ENCODE data around the gene C2orf80.
"Not testable (repeated sequence)": the region's sequence is repeated elsewhere in the genome, so short reads cannot be mapped to it uniquely, and the experiment has no call there.

C2orf80 gene

DNA sequence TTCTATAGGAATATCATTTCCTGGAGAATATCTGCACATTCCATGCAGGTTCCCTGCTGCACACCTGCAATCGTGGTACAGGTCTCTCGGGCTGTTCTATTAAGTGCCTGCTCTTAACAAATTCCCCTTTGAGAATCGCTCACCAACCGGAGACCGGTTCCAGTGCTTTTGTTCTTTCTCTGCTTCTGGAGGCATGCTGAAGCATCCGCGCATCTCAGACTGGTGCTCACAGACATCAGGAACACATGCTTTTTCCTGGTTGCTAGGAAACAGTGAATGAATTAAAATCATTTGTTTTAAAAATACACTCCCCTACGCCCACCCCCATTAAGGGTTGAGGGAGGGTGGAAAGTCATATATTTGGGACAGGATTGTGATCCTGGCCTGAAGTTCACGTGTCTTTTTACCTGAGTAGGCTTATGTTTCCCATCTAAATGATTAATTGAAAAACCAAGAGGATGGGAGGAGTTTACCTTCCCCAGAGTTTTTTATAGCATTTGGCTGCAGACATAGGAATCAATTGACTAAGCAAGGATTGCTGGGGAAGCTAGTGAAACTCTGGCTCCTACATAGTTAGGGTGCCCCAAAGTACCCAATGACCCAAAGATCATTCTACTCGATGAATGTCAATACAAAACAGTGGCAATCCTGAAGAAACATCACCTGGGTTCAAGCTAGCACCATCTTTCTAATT, at the start of gene C2orf80:
Gene C2orf80 (minus strand): TSS at position 221 of the 694 bp plus-strand sequence. CDS start 3,044 bp downstream, outside the sequence.
- no peak for DNase-seq

- DNase-seq: no peak
Measured at GRCh38 chr2:208235860-208236259, 46.0 kb upstream of the C2orf80 start.

- no peak for DNase-seq
Measured at GRCh38 chr2:208234786-208235185, 45.0 kb upstream of the C2orf80 start.

DNA sequence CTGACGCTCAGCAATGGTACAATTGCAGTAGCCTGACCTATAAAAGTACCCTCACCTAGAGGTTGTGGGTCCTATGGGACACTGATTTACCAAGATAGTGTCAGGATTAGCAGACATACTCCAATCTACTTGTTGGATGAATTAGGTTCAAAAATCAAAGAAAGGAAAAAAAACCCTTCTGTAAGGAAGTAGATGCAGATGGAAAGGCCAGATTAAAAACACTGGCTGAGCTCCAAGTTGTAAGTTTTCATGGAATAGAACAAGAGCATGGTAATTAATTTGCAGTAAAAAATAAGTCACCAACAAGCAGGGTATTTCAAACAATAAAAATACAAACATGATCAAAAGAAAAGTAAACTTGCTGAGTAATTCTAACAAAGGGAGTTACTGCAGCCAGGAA, 38.6 kb upstream of the C2orf80 start:
- DNase-seq: no peak

- DNase-seq: no peak
Measured at GRCh38 chr2:208227581-208228232, 37.9 kb upstream of the C2orf80 start.

DNA sequence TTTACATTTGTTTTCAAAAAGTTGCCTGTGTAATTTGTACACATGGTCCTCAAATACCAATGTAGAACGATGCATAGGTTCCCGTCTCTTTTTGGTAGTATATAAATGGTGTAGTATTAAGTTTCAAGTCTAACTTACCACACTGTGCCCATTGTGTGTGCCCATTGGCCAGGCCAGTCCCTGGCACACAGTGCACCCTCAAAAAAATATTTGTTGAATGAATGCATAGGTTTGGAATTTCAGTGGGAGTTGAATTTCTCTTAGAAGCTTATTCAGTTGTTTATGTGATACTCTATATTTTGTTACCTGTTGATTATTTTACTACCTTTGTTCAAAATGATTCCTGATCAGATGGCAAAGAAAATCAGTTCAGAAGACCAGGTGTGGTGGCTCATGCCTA, 35.0 kb upstream of the C2orf80 start:
- no peak for DNase-seq

GRCh38 chr2:208222351-208222750, 32.5 kb upstream of the C2orf80 start:
- DNase-seq: no peak

DNA sequence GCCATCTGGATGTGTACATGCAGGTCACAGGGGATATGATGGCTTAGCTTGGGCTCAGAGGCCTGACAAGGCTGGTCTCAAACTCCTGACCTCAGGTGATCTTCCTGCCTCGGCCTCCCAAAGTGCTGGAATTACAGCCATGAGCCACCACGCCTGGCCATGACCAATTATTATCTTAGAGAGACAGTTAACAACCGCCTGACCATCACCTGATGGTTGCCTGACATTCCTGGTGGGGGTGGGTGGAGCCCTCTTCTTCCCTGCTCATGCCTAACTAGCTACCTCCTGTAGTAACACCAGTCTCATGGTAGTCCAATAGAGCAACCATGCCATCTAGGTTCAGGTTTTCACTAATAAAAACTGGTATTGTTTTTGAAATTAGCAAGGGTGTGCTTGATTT, 32.0 kb upstream of the C2orf80 start:
- DNase-seq: not testable (repeated sequence)

DNA sequence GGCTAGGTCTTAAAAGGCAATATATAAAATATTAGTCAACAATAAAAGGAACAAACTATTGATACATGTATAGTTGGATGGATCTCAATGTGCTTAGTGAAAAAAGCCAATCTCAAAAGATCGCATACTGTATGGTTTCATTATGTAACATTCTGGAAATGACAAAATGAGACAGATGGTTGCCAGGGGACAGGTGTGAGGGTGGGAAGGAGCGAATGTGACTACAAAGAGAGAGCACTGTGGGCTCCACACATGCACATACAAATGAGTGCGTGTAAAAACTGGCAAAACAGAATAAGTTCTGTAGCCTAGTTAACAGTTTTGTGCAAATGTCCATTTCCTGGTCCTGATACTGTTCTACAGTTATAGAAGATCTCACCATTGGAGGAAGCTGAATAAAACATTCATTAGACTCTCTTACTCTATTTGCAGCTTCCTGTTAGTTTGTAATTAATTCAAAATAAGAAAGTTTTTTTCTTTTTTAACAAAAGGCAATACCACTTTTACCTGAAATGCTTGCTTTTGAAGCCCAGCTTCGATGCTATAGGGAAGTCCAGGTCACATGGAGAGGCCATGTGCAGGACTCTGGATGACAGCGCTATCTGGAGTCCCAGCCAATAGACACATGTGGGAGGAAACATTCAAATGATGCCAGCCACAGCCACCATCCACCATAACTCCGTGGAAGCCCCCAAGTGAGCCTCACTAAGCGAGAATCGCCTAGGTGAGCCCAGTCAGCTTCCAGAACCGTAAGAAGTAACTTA, 21.0 kb upstream of the C2orf80 start:
- DNase-seq: no peak

DNA sequence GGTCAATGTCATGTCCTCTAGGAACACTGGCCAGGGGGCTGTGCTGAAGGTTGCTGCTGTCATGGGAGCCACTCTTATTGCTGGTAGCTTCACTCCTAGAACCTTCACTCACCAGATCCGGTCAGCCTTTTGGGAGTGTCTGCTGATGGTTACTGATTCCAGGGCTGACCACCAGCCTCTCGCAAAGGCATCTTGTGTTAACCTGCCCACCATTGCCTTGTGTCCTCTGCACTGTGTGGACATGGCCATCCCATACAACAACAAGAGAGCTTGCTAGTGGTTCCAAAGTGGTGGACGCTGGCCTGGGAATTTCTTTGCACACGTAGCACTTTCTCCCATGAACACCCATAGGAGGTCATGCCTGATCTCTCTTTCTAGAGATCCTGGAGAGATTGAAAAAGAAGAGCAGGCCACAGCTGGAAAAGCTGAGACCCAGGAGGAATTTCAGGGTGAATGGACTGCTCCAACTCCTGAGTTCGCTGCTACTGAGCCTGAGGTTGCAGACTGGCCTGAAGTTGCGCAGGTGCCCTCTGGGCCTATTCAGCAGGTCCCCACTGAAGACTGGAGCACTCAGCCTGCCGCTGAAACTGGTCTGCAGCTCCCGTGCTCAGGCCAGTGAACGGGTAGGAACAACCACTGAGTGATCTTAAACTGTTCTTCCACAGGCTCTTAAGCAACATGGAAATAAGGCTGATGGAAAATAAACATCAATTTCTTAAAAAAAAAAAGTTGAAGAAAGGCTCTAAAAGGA, 18.7 kb upstream of the C2orf80 start:
- no peak for DNase-seq

DNA sequence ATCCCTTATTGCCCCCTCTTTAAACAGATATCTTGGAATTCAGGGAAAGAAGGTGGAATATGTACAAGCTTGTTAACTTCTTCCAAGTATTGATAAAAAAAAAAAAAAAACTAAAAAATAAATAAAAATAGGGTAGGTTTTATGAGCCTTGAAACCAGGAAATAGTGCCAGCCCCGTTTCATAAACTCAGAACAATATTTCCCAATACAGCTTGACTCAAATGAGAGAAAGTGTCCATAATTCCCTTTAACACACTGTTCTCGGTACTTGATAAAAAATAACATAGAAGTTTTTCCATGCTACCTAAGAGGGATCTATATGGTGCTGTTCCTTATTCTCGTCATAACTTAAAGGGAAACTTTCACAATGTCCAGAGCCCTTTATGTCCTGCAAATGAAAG, 17.9 kb upstream of the C2orf80 start:
- DNase-seq: no peak

DNA sequence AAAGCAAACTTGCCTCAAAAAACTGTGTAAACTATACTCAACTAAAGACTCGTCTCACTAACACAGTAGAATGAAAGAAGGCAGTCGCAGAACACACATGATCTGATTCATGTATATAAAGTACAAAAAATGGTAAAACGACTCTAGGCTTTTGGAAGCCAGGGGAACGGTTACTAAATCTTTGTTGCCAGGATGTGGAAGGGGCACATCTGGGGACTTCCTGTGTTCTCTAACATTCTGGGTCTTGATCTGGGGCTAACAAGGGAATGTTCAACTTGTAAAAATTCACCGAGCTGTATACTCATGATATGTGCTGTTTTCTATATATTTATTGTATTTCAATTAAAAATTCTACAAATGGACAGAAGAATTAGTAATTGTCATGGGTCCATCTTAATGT, 14.3 kb upstream of the C2orf80 start:
- DNase-seq: no peak

DNA sequence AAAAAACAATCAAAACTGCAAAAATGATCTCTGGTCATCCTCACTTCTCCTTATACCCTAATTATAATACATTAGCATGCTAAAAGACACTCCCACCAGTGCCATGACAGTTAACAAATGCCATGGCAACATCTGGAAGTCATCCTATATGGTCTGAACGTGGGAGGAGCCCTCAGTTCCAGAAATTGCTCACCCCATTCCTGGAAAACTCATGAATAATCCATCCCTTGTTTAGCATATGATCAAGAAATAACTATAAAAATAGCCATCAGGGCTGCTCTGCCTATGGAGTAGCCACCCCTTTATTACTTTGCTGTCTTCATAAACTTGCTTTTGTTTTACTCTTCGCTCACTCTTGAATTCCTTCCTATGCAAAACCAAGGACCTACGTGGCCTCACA, 5.7 kb upstream of the C2orf80 start:
- no peak for DNase-seq

DNA sequence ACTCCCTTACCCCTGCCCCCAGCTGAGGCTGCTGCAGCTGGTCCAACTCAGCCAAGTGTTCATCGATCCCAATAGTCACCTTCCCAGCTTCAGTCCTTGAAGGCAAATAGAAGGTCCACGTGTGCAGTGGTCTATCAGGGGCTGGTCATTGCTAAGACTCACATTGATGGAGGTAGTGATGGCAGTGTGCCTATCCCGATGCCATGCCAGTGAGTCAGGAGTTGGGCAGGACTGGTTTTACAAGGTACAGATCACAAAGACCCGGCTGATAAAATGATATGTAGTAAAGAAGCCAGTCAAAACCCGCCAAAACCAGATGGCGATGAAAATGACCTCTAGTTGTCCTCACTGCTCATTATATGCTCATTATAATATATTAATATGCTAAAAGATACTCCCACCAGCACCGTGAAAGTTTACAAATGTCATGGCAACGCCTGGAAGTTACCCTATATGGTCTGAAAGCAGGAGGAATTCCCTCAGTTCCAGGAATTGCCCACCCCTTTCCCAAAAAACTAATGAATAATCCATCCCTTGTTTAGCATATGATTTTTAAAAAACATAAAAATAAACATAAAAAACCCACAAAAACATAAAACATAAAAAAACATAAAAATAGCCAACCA, 2.9 kb upstream of the C2orf80 start:
- no peak for DNase-seq

DNA sequence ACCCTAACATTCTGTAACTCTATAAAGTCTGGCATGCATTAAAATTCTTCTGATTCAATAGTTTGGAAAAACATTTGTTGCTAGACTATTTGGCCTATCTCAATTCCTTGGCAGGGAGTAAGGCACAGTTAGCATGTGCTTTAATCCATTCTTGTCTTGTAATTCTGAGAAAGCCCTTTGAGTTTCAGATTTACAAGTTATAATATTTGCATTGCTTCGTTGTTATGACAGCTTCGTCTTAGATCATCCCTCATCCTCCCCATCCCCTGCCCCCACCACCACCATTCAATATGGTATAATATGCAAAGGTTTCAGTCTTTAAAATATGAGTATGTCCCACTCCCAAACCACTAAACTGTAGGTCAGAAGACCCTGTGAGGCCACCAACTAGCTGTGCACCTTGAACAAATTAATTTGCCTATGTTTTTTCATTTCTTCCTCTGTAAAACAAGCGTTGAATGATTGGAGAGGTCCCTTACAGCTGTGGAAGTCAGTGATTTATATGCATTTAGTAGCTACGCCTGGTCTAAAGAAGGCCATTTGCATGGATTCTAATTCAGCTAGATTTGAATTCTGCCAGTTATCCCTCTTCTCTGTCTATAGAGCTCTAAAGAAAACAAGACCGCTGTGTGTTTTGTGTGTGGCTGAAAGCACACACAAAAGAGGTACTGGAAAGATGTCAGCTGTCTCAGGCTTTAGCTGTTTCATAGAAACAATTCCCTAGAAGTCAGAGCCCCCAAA, 591 bp downstream of the C2orf80 start:
- no peak for DNase-seq

GRCh38 chr2:208186893-208187292, 2.9 kb downstream of the C2orf80 start:
- no peak for DNase-seq

- no peak for DNase-seq
Measured at GRCh38 chr2:208186465-208186864, 3.4 kb downstream of the C2orf80 start.

DNA sequence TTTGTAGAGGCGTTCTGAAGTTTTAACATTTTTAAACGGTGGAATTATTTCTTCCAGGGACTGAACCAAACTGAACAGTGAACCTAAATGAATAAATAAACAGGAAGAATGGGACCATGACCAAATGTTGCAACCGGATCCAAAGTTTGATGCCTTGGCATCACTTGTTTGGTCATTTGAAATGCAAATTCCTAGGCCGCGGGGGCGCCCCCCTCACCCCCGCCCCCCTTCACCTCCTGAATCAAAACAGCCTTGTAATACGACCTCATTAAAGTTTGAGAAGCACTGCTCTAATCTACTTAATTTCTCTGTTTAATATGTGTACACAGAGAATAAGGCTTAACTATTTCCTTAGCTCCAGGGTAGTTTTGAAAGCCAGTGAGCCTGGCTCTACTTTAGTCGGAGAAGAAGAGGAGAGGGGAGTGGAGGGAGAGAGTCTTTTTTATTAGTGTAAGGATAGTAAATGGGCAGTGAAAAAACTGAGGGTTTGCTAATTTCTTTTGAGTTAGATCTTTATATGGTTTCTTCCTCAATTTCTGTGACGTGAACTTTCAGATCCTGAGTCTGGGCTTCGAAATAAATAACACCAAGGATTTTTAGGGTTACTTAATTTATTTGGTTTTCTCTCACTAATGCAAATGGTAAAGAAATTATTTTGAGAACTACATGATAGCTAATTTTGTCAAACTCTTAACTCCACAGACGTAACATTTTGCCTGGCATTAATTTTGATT, 5.7 kb downstream of the C2orf80 start:
- no peak for DNase-seq

- no peak for DNase-seq
Measured at GRCh38 chr2:208183526-208183925, 6.3 kb downstream of the C2orf80 start.

GRCh38 chr2:208182835-208183234, 7.0 kb downstream of the C2orf80 start:
- no peak for DNase-seq

DNA sequence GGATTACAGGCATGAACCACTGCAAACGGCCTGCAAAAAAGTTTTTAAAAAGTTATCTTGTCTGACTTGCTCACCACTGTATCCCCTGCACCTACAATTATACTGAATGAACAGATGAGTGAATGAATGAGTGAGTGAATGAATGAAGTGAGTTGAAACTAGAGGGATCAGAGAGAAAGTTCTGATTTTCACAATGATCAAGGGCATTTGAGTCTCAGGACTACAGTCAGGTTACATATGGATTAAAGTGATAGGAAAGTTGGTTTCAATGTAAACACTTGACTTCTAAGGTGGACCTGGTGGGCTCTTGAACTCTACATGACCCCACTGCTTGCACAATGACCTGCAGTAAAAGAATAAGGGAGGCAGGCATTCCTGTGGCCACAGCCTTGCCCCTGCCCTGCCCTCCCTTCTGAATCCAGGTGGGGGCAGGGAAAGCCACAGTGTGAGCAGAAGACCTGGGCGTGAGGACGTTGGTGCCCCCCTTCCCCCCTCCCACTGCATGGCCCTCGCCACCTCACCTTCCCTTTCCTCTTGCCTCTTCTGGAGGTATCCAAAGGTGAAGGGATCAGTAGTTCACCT, 10.7 kb downstream of the C2orf80 start:
- DNase-seq: no peak

All from activated CD4-positive, alpha-beta T cell treated with anti-CD3 and anti-CD28 coated beads, Interleukin-2, amount 50 U/mL, for 1 hour (primary cell).